HCT116 (cell line): ENCODE results near the gene AVL9. TPM values are rescaled to one million over a fixed set of nuclear protein-coding genes. Genes with fewer than 3 reads are reported as not detected.

Experiments
- ATAC-seq: fragments of 200-7000 bp; cut with Tn5 transposase; 2 replicates; pipeline ENCODE4 v1.9.1; 2020; ENCODE audit warnings: mild to moderate bottlenecking, moderate library complexity
- BruUV-seq: library from RNA; stranded (reverse); fragments of 400-500 nt; replicated peaks from 2 replicates; lab custom pipeline; 2021; lab: Mats Ljungman, UMichigan
- CTCF ChIA-PET: fragments of 300-600 bp; sonication (Branson Sonifier 250); formaldehyde crosslinking; loops from one replicate; lab custom pipeline; 2021; ENCODE audit warnings: antibody characterized with exemption; lab: Charles Lee
- POLR2A ChIA-PET: fragments of 300-600, 350-600 bp; sonication (Branson Sonifier 250); formaldehyde crosslinking; loops from one replicate; lab custom pipeline; 2021; ENCODE audit warnings: antibody characterized with exemption; lab: Charles Lee
- RAD21 ChIA-PET, 2 experiments: fragments of 300-600 bp; sonication (Branson Sonifier 250); formaldehyde crosslinking; loops; one replicate each; lab custom pipeline; 2023; ENCODE audit warnings: low total read pairs in 2 of 2; ENCODE audit not compliant: uncharacterized antibody in 2 of 2, unreplicated experiment in 2 of 2, low non-redundant PET in 1 of 2; lab: Charles Lee
- DNase-seq: peaks from one replicate; pipeline ENCODE4 v3.0.0-alpha.2; 2010; ENCODE audit warnings: low read depth, low spot score
- H2AFZ ChIP-seq: fragments of 200-600 bp; shearing (Covaris generic), sonication (generic); 2 replicates; pipeline ENCODE4 v1.6.1; 2017; ENCODE audit warnings: low read depth, mixed run types, mixed read lengths, antibody characterized with exemption, low read length; ENCODE audit not compliant: poor library complexity, severe bottlenecking
- H3K27ac ChIP-seq: 2 replicates; pipeline ENCODE4 v1.5.1; 2012; ENCODE audit warnings: low read depth, low read length
- H3K27me3 ChIP-seq: fragments of 200-600 bp; sonication (generic); 2 replicates; pipeline ENCODE4 v1.6.1; 2016; ENCODE audit warnings: mixed run types, low read length, mixed read lengths; ENCODE audit not compliant: insufficient read depth
- H3K36me3 ChIP-seq, 2 experiments: fragments of 200-500 bp in 1 of 2; fragments of 200-600 bp in 1 of 2; sonication (Bioruptor generic) in 1 of 2; sonication (generic) in 1 of 2; 2 replicates each; pipeline versions ENCODE4 v1.5.1 to v1.6.1; 2014 to 2016; ENCODE audit warnings: low read length in 2 of 2, inconsistent platforms in 1 of 2, mixed read lengths in 1 of 2, mixed run types in 1 of 2; ENCODE audit not compliant: insufficient read depth in 2 of 2, control insufficient read depth in 1 of 2
- H3K4me1 ChIP-seq, 2 experiments: fragments of 200-600 bp in 1 of 2; sonication (generic) in 1 of 2; 2 replicates each; pipeline versions ENCODE4 v1.5.1 to v1.6.1; 2012 to 2017; ENCODE audit warnings: low read length in 2 of 2, inconsistent platforms in 1 of 2, mild to moderate bottlenecking in 1 of 2, mixed read lengths in 1 of 2, mixed run types in 1 of 2, moderate library complexity in 1 of 2; ENCODE audit not compliant: insufficient read depth in 2 of 2, control insufficient read depth in 1 of 2
- H3K4me2 ChIP-seq: fragments of 200-600 bp; sonication (generic); 2 replicates; pipeline ENCODE4 v1.6.1; 2017; ENCODE audit warnings: mixed run types, low read length, mixed read lengths
- H3K4me3 ChIP-seq, 2 experiments: fragments of 200-600 bp in 1 of 2; sonication (generic) in 1 of 2; replicated peaks in 1 of 2; 2 replicates each; pipeline ENCODE4 v1.5.1; 2011 to 2016; ENCODE audit warnings: low read length in 2 of 2, control low read depth in 1 of 2, low read depth in 1 of 2, mild to moderate bottlenecking in 1 of 2, mixed read lengths in 1 of 2, mixed run types in 1 of 2
- H3K79me2 ChIP-seq: fragments of 200-600 bp; sonication (generic); 2 replicates; pipeline ENCODE4 v1.6.1; 2017; ENCODE audit warnings: mild to moderate bottlenecking, mixed run types, low read length, moderate library complexity, mixed read lengths; ENCODE audit not compliant: insufficient read depth
- H3K9ac ChIP-seq: fragments of 200-600 bp; sonication (generic); 2 replicates; pipeline ENCODE4 v1.6.1; 2016; ENCODE audit warnings: low read length, mixed read lengths
- H3K9me2 ChIP-seq: fragments of 200-600 bp; sonication (generic), shearing (Covaris generic); 2 replicates; pipeline ENCODE4 v1.6.1; 2017; ENCODE audit warnings: mixed run types, mild to moderate bottlenecking, moderate library complexity; ENCODE audit not compliant: insufficient read depth
- H3K9me3 ChIP-seq, 2 experiments: fragments of 200-500 bp in 1 of 2; fragments of 200-600 bp in 1 of 2; sonication (Bioruptor generic) in 1 of 2; sonication (generic) in 1 of 2; 2 replicates each; pipeline ENCODE4 v1.6.1; 2014 to 2017; ENCODE audit warnings: low read length in 2 of 2, mixed read lengths in 2 of 2, inconsistent platforms in 1 of 2, low read depth in 1 of 2, mild to moderate bottlenecking in 1 of 2, mixed run types in 1 of 2, moderate library complexity in 1 of 2; ENCODE audit not compliant: control insufficient read depth in 1 of 2, insufficient read depth in 1 of 2
- H4K20me1 ChIP-seq: fragments of 200-600 bp; sonication (generic), shearing (Covaris generic); 2 replicates; pipeline ENCODE4 v1.6.1; 2017; ENCODE audit warnings: mixed run types, mild to moderate bottlenecking, moderate library complexity; ENCODE audit not compliant: insufficient read depth
- ATF3 ChIP-seq: IDR thresholded peaks from 2 replicates; pipeline ENCODE4 v1.6.1; 2012
- CBX3 ChIP-seq: IDR thresholded peaks from 2 replicates; pipeline ENCODE4 v1.6.1; 2012; ENCODE audit warnings: low read depth
- CEBPB ChIP-seq: IDR thresholded peaks from 2 replicates; pipeline ENCODE4 v1.6.1; 2012; ENCODE audit warnings: low read depth
- CTCF ChIP-seq, 3 experiments: fragments of 200-600 bp in 1 of 3; sonication (generic) in 1 of 3; IDR thresholded peaks in 2 of 3; conservative IDR thresholded peaks in 1 of 3; 2 replicates each; pipeline ENCODE4 v1.5.1; 2012 to 2017; ENCODE audit warnings: low read depth in 2 of 3, low read length in 2 of 3, antibody characterized with exemption in 1 of 3, borderline replicate concordance in 1 of 3, control low read depth in 1 of 3, mild to moderate bottlenecking in 1 of 3, mixed read lengths in 1 of 3, mixed run types in 1 of 3, moderate library complexity in 1 of 3; ENCODE audit not compliant: insufficient read depth in 1 of 3
- EGR1 ChIP-seq: IDR thresholded peaks from 2 replicates; pipeline ENCODE4 v1.6.1; 2012; ENCODE audit warnings: low read depth
- EZH2phosphoT487 ChIP-seq: fragments of 200-600 bp; IDR thresholded peaks from 2 replicates; pipeline ENCODE4 v1.6.1; 2018; ENCODE audit warnings: antibody characterized with exemption, borderline replicate concordance
- FOSL1 ChIP-seq: IDR thresholded peaks from 2 replicates; pipeline ENCODE4 v1.6.1; 2012; ENCODE audit warnings: low read depth
- JUND ChIP-seq: IDR thresholded peaks from 2 replicates; pipeline ENCODE4 v1.6.1; 2012
- POLR2AphosphoS5 ChIP-seq: IDR thresholded peaks from 2 replicates; pipeline ENCODE4 v1.6.1; 2011; ENCODE audit warnings: mild to moderate bottlenecking, low read depth, low read length, moderate library complexity
- RAD21 ChIP-seq: IDR thresholded peaks from 2 replicates; pipeline ENCODE4 v1.6.1; 2012; ENCODE audit warnings: low read depth, mild to moderate bottlenecking
- SP1 ChIP-seq: IDR thresholded peaks from 2 replicates; pipeline ENCODE4 v1.6.1; 2012; ENCODE audit warnings: low read depth
- TCF7L2 ChIP-seq: IDR thresholded peaks from 2 replicates; pipeline ENCODE4 v1.7.0; 2011; ENCODE audit warnings: borderline replicate concordance, inconsistent platforms; ENCODE audit not compliant: insufficient read depth, insufficient read length; ENCODE audit errors: extremely low read depth
- YY1 ChIP-seq: IDR thresholded peaks from 2 replicates; pipeline ENCODE4 v1.6.1; 2011; ENCODE audit warnings: low read length, low read depth, moderate library complexity, mild to moderate bottlenecking; ENCODE audit not compliant: insufficient replicate concordance; ENCODE audit errors: extremely low read depth
- ZBTB33 ChIP-seq: IDR thresholded peaks from 2 replicates; pipeline ENCODE4 v1.6.1; 2011; ENCODE audit warnings: mild to moderate bottlenecking, low read length, moderate library complexity; ENCODE audit not compliant: insufficient replicate concordance; ENCODE audit errors: extremely low read depth
- ZFX ChIP-seq: fragments of 450-650 bp; IDR thresholded peaks from 2 replicates; pipeline ENCODE4 v1.6.1; 2017
- ZNF274 ChIP-seq: fragments of 200-500 bp; sonication (Bioruptor generic); IDR thresholded peaks from 2 replicates; pipeline ENCODE4 v1.6.1; 2014; ENCODE audit warnings: mild to moderate bottlenecking, low read depth, low read length, inconsistent platforms
- intact Hi-C: fragments of 100-400 bp; cut with micrococcal nuclease; formaldehyde crosslinking; loops from 2 replicates; pipeline ENCODE4 v1.10.0; 2022
- total RNA-seq: library from RNA; stranded (reverse); gene quantifications from one replicate; pipeline ENCODE4 v1.2.1, GENCODE V29; 2021; ENCODE audit not compliant: unreplicated experiment

AVL9 gene
- total RNA-seq, 1 experiment from 2014 or later, result 89.0 TPM

- Histone ChIP-seq H3K36me3 (peaks cover 0 to 7% of the 10 kb centered on the region in 2 experiments; a peak in 2 of 4 replicates), H4K20me1 (no peaks in the 10 kb centered on the region), H3K4me1 (no peaks in the 10 kb centered on the region; a peak in 1 of 4 replicates), H3K9ac (no peak overlapping the region), H3K27me3 (no peaks in the 10 kb centered on the region), H3K79me2 (no peaks in the 10 kb centered on the region), H3K9me3 (no peaks in the 10 kb centered on the region), H3K4me2 (no peak overlapping the region), H3K9me2 (no peaks in the 10 kb centered on the region), H2AFZ (no peak overlapping the region), H3K27ac (no peak overlapping the region), H3K4me3 (no peak overlapping the region)
- DNase-seq (no peak), ATAC-seq (no peak)
- TF ChIP-seq ZFX (no peak), EZH2phosphoT487 (no peak), TCF7L2 (no peak), ZBTB33 (no peak), YY1 (no peak), SP1 (no peak), ATF3 (no peak), POLR2AphosphoS5 (no peak), RAD21 (no peak), CBX3 (no peak), ZNF274 (no peak), JUND (no peak), FOSL1 (no peak), EGR1 (no peak), CTCF (IDR thresholded peaks at IDR 0.05 in 2 of 3, conservative IDR thresholded peaks at IDR 0.05 in 1 of 3; ENCODE audit: borderline replicate concordance in 1 of 3, insufficient read depth in 1 of 3, low read depth in 2 of 3, low read length in 2 of 3) (no peak), CEBPB (no peak)
- RAD21 ChIA-PET, result no interaction called here
- CTCF ChIA-PET, result no interaction called here
- POLR2A ChIA-PET, result no interaction called here
- intact Hi-C loops, result no loop called here
- no TSS peak for BruUV-seq
These were observed 96.6 kb downstream of the AVL9 start for GRCh38 chr7:32591938-32592337.
